Muscle layer of duodenum (tissue), 2 donors: ENCODE measurements around the gene HDAC7.
A peak's percentile ranks its signal among the peaks of the same experiment; 100 is the strongest.

Source experiments
- H3K27ac ChIP-seq: one replicate; pipeline ENCODE4 v1.7.0; 2013; ENCODE audit warnings: mild to moderate bottlenecking, low read length
- H3K27me3 ChIP-seq: one replicate; pipeline ENCODE4 v1.7.0; 2013; ENCODE audit warnings: low read depth, mild to moderate bottlenecking, control low read depth, low read length
- H3K36me3 ChIP-seq, 2 donors: one replicate each; pipeline ENCODE4 v1.7.0; 2013; ENCODE audit warnings: low read length in 2 of 2, control low read depth in 1 of 2, mild to moderate bottlenecking in 1 of 2; ENCODE audit not compliant: insufficient read depth in 2 of 2, control insufficient read depth in 1 of 2
- H3K4me1 ChIP-seq, 2 donors: one replicate each; pipeline ENCODE4 v1.7.0; 2013; ENCODE audit warnings: low read length in 2 of 2, mild to moderate bottlenecking in 2 of 2, control low read depth in 1 of 2, moderate library complexity in 1 of 2; ENCODE audit not compliant: insufficient read depth in 2 of 2, control insufficient read depth in 1 of 2
- H3K4me3 ChIP-seq, 2 donors: one replicate each; pipeline ENCODE4 v1.7.0; 2013; ENCODE audit warnings: low read length in 2 of 2, low read depth in 1 of 2, mild to moderate bottlenecking in 1 of 2
- H3K9me3 ChIP-seq, 2 donors: one replicate each; pipeline ENCODE4 v1.7.0; 2013; ENCODE audit warnings: low read length in 2 of 2, control low read depth in 1 of 2, mild to moderate bottlenecking in 1 of 2; ENCODE audit not compliant: control insufficient read depth in 1 of 2
- donor health status: healthy.

The HDAC7 gene

DNA sequence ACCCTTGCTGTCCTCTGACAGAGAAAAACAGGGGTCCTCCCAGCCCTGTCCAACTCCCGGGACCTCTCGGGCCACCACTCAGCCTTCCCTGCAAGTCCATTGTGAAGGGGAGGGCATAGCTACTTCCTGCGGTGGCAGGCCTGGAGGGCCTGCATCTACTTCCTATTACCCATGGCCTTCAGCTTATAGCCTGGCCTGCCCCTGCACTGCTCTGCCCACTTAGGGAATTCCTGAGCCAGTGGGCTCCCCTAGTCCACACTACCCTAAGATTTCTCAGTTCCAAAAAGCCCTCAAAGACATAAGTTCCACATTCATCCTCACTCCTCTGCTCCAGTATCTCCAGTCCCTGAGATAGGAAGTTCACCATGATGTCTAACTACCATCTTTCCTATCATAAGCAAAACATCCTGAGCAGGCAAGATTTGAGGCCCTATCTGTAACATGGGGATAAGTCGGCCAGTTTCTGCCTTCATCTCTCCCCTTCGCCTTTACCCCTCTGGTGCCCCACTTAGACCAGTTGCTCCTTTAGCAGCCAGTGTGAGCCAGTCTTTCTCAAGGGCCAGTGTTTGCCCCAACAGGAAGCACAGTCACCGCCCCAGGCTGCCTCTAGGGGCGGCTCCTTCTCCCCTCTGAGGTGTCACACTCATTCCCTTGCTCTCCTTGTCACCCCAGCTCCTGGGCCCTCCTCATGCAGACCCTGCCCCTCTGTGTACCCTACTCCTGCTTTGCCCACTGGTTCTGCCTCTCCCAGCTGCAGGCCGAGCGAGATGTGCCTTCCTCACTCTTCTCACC is 10.9 kb downstream of the HDAC7 start:
- Histone ChIP-seq H3K4me1 (peaks cover 77 to 91% of the 10 kb centered on the region in 2 donors), H3K9me3 (no peaks in the 10 kb centered on the region), H3K36me3 (peaks cover 0 to 1% of the 10 kb centered on the region in 2 donors), H3K27me3 (no peaks in the 10 kb centered on the region), H3K27ac (peak overlapping the region; percentile 56), H3K4me3 (peak overlapping the region in 1 of 2 donors; percentile 37)

DNA sequence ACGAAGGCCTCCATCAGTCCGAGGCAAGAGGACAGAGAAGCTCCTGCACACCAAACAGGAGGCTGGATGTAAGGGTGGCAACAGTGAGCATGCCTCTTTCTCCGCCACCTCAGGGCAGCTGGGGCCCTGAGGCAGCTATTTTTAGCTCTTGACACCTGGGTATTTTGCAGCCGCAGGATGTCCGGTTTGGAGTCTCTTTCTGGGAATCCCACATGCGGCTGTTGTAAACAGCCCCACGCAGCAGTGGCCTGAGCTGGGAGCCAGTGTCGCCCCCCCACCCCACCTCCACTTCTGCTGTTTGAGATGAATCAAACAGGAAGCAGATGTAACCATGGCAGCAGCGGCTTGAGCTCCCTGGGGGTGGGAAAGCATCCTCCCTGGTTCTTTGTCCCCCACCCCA is 11.7 kb downstream of the HDAC7 start:
- peak overlapping the region; percentile 33 to 37 for H3K4me3 ChIP-seq
- H3K27ac ChIP-seq = peak overlapping the region; percentile 56
- H3K36me3 ChIP-seq = no peaks in the 10 kb centered on the region
- H3K4me1 ChIP-seq = peaks cover 76 to 91% of the 10 kb centered on the region in 2 donors
- no peaks in the 10 kb centered on the region for H3K27me3 ChIP-seq
- H3K9me3 ChIP-seq = no peaks in the 10 kb centered on the region

DNA sequence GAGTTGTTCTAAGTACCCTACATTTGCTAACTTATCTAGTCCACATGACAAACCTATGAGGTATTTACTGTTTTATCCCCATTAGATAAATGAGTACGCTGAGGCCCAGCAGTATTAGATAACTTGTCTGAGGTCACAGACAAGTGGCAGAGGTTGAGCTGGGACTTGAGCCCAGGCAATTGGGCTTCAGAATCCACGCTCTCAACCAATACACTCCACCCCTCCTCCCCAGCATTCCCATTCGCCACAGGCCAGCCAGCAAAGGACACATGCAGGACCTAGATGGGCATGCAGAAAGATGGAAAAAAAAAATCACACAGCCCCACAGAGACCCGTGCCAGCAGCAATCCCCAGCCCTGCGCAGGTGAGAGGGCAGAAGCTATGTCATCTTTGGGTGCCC is 12.4 kb downstream of the HDAC7 start:
- peaks cover 80 to 94% of the 10 kb centered on the region in 2 donors for H3K4me1 ChIP-seq
- peak overlapping the region in 1 of 2 donors; percentile 33 for H3K4me3 ChIP-seq
- peak overlapping the region; percentile 56 for H3K27ac ChIP-seq
- no peaks in the 10 kb centered on the region for H3K9me3 ChIP-seq
- H3K36me3 ChIP-seq = no peaks in the 10 kb centered on the region
- H3K27me3 ChIP-seq = no peaks in the 10 kb centered on the region

DNA sequence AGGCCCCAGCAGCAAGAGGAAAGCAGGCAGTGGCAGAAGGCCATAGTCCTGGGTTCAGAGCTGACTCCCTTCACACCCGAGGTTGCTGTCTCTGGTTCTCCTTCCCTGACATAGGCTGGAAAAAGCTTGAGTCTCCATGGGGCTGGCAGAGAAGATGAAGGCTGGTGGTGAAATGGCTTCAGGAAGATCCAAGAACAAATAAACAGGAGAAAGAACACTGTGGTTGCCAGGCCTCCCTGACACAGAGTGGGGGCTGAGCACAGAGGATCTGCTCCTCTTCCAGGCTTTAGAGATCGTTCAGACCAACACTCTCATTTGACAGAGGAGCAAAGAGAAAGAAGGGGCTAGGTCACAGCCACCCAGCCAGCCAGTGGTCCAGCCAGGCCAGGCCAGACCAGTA is 14.3 kb downstream of the HDAC7 start:
- Histone ChIP-seq H3K27me3 (no peaks in the 10 kb centered on the region), H3K4me3 (no peak overlapping the region), H3K27ac (peak overlapping the region; percentile 77), H3K9me3 (no peaks in the 10 kb centered on the region), H3K4me1 (peaks cover 74 to 94% of the 10 kb centered on the region in 2 donors), H3K36me3 (no peaks in the 10 kb centered on the region)

DNA sequence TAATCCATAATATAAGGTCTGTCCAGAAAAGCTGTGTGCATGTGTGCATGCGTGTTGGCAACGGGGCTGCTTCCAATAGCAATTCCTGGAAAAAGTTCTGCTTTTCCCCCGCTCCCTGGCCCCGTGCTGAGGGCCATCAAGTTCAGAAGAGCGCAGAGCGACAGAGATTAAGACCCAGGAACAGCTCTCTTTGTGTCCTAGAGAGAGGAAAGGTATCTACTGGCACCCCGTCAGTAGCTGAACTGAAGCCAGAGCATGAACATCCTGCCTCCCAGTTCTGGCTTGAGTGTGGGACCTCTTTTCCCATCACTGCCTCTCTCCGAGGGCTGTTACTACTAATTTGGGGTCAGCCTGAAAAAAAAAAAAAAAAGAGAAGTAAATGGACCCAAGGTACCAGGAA is 15.5 kb downstream of the HDAC7 start:
- H3K36me3 ChIP-seq = peaks cover 0 to 4% of the 10 kb centered on the region in 2 donors
- peak overlapping the region; percentile 23 for H3K27ac ChIP-seq
- peak overlapping the region in 1 of 2 donors; percentile 14 for H3K4me3 ChIP-seq
- H3K4me1 ChIP-seq = peaks cover 76 to 99% of the 10 kb centered on the region in 2 donors
- H3K27me3 ChIP-seq = no peaks in the 10 kb centered on the region
- H3K9me3 ChIP-seq = no peaks in the 10 kb centered on the region

DNA sequence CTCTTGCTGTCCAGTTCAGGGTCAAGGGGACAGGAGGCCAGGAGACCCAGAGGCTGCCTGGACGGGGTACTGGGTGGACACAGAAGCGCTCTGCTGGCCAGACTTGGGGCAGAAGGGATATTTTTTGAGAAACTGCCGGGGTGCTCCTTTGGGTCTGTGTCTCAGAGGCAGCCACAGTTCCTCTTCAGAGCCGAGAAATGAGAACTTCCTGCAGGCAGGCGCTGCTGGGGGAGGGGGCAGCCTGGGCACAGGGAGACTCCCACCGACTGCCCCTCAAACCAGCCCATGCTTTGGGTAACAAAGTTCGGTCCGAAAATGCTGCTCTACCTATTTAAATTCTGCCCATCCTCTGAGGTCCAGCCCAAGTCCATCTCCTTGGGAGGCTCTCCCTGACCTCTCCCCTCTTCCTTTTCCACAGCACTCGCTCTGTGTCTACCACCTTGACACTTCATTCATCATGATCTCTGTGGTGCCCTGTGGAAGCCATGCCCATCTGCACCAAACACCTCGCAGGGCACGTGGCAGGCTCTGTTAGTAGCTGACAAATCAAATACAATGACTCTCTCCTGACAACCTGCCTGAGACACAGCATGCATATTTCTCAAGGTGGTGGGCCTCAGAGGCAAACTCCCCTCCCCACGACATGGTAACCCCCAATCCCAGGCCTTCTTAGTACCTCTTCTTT is 16.4 kb downstream of the HDAC7 start:
- no peaks in the 10 kb centered on the region for H3K9me3 ChIP-seq
- peak overlapping the region; percentile 60 for H3K27ac ChIP-seq
- peak overlapping the region in 1 of 2 donors; percentile 14 for H3K4me3 ChIP-seq

DNA sequence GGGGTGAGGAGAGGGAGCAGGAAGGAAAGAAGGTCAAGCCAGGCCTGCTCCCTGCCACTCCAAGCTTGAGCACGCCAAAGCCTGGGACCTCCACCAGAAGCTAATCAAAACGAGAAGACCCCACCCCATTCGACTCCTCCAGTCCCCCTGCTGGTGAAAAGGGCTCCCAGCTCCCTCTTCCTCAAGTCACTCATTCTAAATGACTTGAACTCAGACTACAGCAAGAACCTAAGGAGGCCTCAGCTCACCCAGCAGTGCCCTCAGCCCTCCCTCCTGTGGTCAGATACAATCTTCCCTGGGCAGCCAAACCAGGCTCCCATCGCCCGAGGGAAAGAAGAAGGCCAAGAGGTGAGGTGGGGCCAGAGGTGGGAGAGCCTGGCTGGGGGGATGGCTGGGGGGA is 17.4 kb downstream of the HDAC7 start:
- Histone ChIP-seq H3K36me3 (peaks cover 8 to 10% of the 10 kb centered on the region in 2 donors), H3K4me3 (no peak overlapping the region), H3K4me1 (peaks cover 57 to 90% of the 10 kb centered on the region in 2 donors), H3K27ac (peak overlapping the region; percentile 60), H3K9me3 (no peaks in the 10 kb centered on the region), H3K27me3 (no peaks in the 10 kb centered on the region)

More for the DNA sequence above, 16.4 kb downstream of the HDAC7 start:
- Histone ChIP-seq H3K4me1 (peaks cover 67 to 99% of the 10 kb centered on the region in 2 donors), H3K36me3 (peaks cover 0 to 5% of the 10 kb centered on the region in 2 donors), H3K27me3 (no peaks in the 10 kb centered on the region)

DNA sequence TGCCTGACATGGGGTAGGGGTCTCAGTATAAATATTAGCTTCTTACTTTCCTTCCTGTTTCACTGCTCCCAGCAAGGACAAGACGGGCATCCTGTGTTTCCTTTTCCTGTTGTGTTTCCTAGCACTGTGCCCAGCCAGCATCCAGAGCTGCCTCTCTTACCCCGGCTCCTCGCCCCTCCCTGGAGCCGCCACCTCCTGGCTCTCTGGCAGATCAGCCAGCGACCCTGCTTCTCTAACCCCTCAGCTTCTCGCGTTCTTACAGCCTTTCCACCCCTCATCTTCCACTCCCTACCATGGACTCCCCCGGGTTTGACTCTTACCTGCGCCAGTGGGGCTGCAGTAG is 17.8 kb downstream of the HDAC7 start:
- no peak overlapping the region for H3K4me3 ChIP-seq
- H3K27ac ChIP-seq = peak overlapping the region; percentile 60
- no peaks in the 10 kb centered on the region for H3K27me3 ChIP-seq
- peaks cover 9 to 11% of the 10 kb centered on the region in 2 donors for H3K36me3 ChIP-seq
- peaks cover 54 to 86% of the 10 kb centered on the region in 2 donors for H3K4me1 ChIP-seq
- no peaks in the 10 kb centered on the region for H3K9me3 ChIP-seq

DNA sequence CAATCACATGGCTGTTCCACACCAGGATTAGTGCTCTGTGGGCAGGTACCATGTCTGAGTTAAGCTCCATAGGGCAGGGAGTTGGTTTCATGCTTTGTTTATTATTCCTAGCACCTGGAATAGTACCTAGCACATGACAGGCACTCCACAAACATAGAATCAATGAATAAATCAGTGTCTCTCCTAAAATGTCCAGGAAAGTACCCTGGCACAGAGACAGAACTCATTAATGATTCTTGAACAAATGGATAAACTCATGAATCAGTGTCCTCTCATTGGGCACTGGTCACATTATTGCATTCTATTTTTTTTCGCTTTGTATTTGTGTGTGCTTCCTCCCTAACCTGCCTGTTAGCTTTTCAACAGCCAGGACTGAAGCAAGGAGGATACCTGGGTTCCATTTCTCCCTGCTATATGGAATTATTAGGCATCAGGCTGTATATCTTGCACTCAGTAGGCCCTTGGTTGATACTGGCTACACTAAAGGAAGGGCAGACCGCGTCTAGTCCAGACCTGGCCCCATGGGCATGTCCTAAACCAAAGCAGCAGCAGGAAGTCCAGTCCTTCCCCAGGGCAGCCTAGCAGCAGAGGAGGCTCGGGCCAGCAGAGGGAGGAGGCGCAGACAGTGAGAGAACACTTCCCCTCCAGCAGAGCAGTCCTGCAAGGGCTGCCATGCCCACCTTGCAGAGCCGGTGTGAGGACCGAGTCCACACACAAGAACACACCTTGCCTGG is 18.4 kb downstream of the HDAC7 start:
- H3K36me3 ChIP-seq = peaks cover 9 to 16% of the 10 kb centered on the region in 2 donors
- H3K9me3 ChIP-seq = no peaks in the 10 kb centered on the region
- H3K27ac ChIP-seq = peak overlapping the region; percentile 24
- no peaks in the 10 kb centered on the region for H3K27me3 ChIP-seq
- peaks cover 54 to 81% of the 10 kb centered on the region in 2 donors for H3K4me1 ChIP-seq
- H3K4me3 ChIP-seq = no peak overlapping the region

DNA sequence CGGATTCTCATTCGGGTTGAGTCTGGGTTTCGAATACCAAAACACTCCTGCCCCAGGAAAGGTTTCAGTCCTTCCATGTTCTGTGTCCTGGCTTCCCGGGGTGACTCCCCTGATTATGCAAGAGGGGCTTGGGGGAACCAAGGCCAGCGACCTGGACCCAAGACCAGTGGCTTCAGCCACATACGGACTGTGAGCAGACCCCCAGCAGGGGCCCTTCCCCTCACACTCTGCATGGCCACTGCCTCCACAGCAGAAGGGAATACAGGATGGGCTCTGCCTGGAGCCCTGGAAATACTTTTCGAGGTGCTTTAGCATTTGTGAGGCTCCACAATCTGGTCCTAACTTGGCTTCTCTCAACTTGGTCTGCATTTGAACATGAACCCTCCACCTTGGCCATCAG is 19.1 kb downstream of the HDAC7 start:
- peaks cover 9 to 23% of the 10 kb centered on the region in 2 donors for H3K36me3 ChIP-seq
- no peaks in the 10 kb centered on the region for H3K9me3 ChIP-seq
- peaks cover 47 to 74% of the 10 kb centered on the region in 2 donors for H3K4me1 ChIP-seq
- H3K4me3 ChIP-seq = no peak overlapping the region
- H3K27ac ChIP-seq = peak overlapping the region; percentile 24
- no peaks in the 10 kb centered on the region for H3K27me3 ChIP-seq

DNA sequence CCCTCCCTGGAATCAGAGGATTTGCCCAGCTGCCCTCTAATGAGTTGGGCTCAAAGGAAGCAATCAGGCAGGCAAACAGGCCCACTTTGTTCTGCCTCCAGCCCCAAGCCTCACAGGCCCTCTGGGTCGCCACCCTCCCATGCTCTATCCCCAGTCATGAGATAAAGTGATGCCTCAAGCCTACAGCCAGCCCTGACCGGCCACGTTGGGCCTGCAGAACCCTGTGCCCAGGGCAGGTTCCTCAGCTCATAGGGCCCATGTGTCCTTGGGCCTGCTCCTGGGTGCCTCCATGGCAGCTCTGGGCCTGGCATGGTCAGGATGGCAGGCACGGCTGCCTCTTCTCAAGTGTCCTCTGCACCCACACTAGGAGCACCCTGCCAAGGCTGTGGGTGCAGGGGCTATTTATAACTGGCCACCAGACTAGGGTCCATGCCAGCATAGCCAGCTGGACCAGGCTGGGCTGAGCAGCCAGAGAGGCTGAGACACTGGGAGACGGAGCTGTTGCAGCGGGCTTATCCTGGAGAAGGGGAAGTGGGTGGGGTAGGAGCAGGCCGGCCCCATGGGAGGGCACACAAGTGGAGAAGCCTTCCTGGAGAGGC is 20.2 kb downstream of the HDAC7 start:
- H3K27me3 ChIP-seq = no peaks in the 10 kb centered on the region
- H3K36me3 ChIP-seq = peaks cover 15 to 34% of the 10 kb centered on the region in 2 donors
- H3K9me3 ChIP-seq = no peaks in the 10 kb centered on the region
- H3K4me1 ChIP-seq = peaks cover 37 to 62% of the 10 kb centered on the region in 2 donors
- no peak overlapping the region for H3K27ac ChIP-seq
- no peak overlapping the region for H3K4me3 ChIP-seq
